Measurements from ENCODE around the gene PSAPL1.

PSAPL1 gene

GRCh38 chr4:7393601-7394575, 40.8 kb downstream of the PSAPL1 start:
- no peak for DNase-seq

GRCh38 chr4:7392438-7393421, 42.0 kb downstream of the PSAPL1 start:
- DNase-seq, result no peak

GRCh38 chr4:7391637-7392437, 42.9 kb downstream of the PSAPL1 start:
- DNase-seq, result no peak

- DNase-seq, result no peak
These were observed 43.7 kb downstream of the PSAPL1 start for GRCh38 chr4:7390906-7391636.

GRCh38 chr4:7390336-7390735, 44.4 kb downstream of the PSAPL1 start:
- DNase-seq, result no peak

GRCh38 chr4:7389719-7390118, 45.0 kb downstream of the PSAPL1 start:
- no peak for DNase-seq

- no peak for DNase-seq
These were observed 45.5 kb downstream of the PSAPL1 start for GRCh38 chr4:7389101-7389701.

GRCh38 chr4:7388627-7389026, 46.1 kb downstream of the PSAPL1 start:
- DNase-seq, result no peak

- DNase-seq, result no peak
These were observed 46.8 kb downstream of the PSAPL1 start for GRCh38 chr4:7387925-7388324.

- DNase-seq, result no peak
These were observed 49.5 kb downstream of the PSAPL1 start for GRCh38 chr4:7384929-7385890.

GRCh38 chr4:7384003-7384928, 50.5 kb downstream of the PSAPL1 start:
- no peak for DNase-seq

- DNase-seq, result no peak
These were observed 51.5 kb downstream of the PSAPL1 start for GRCh38 chr4:7383266-7383665.

GRCh38 chr4:7382634-7383014, 52.1 kb downstream of the PSAPL1 start:
- DNase-seq, result no peak

- no peak for DNase-seq
These were observed 52.7 kb downstream of the PSAPL1 start for GRCh38 chr4:7381890-7382633.

GRCh38 chr4:7381221-7381889, 53.4 kb downstream of the PSAPL1 start:
- DNase-seq, result no peak

All from activated naive CD4-positive, alpha-beta T cell (primary cell).